ENCODE data around the gene GP1BB.
"Not testable (repeated sequence)": the region's sequence is repeated elsewhere in the genome, so short reads cannot be mapped to it uniquely, and the experiment has no call there.

The GP1BB gene

DNA sequence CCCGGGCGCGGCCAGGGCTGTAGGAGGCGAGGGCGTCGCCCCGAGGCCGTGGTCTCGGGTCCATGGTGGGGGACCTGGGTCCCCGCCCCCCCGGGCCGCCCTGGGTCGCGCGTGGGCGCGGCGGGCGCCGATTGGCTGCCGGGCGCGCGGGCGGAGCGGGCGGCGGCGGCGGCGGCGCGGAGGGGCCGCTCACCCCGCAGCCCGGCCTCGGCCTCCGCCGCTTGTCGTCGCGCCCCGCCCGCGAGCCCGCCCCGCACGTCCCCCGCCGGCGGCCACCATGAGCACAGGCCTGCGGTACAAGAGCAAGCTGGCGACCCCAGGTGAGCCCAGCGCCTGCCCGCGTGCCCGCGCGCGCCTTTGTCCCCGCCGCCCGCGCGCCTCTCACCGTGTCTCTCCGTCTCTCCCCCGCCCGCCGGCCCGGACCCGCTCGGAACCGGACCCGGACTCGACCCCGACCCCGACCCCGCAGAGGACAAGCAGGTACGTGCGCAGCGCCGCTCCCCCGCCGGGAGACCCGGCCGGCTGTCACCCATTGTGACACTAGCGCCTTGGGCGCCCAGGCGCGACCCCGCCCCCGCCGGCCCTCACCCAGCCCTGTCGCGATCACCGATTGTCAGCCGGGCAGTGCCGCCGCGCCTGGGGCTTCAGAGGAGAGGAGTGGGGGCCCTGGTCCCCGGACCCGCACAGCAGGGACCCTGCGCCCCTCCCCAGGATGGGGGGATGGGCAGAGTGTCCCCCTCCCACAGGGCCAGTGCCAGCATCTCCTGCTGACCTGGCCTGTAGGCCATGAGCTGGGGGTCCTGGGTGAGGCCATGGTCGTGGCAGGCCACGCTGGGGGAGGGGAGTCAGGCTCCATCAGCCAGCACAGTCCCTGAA is 8.8 kb upstream of the GP1BB start, which contains the start of gene SEPTIN5:
Gene SEPTIN5 (plus strand): TSS at position 192 of the 876 bp plus-strand sequence. CDS start 86 bp downstream, at position 278.
- DNase-seq = no peak

DNA sequence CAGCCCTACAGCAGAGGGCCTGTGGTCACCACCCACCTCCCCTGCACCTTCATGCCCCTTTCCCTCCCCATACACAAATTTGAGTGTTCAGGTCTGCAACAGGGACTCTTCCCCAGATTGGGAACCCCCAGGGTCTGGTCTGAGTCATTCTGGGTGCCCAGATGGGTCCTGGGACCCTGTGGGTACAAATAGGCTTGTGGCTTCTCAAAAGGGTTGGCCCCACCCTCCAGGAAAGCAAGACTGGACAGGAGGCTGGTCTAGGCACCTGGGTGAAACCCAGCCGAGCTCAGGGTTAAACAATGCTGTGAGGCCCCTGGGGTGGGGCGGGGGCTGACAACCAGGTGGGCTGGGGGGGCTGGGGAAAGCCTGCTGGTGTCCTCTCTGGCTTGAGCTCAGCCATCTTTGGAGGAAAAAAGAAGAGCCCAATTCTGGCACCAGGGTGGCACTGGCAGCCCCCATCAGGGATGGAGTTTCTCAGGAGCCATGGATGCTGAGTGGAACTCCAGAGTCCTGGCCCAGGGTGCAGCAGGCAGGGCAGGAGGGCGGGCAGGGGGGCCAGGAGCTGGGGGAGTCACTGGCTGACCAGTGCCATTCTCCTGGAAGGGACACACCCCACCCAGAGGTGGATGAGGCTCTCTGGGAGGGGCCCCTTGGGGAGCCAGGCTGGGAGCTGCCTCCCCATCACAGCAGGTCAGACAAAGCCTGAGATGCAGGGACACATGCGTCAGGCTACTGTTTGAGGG is 8.0 kb upstream of the GP1BB start:
- no peak for DNase-seq

DNA sequence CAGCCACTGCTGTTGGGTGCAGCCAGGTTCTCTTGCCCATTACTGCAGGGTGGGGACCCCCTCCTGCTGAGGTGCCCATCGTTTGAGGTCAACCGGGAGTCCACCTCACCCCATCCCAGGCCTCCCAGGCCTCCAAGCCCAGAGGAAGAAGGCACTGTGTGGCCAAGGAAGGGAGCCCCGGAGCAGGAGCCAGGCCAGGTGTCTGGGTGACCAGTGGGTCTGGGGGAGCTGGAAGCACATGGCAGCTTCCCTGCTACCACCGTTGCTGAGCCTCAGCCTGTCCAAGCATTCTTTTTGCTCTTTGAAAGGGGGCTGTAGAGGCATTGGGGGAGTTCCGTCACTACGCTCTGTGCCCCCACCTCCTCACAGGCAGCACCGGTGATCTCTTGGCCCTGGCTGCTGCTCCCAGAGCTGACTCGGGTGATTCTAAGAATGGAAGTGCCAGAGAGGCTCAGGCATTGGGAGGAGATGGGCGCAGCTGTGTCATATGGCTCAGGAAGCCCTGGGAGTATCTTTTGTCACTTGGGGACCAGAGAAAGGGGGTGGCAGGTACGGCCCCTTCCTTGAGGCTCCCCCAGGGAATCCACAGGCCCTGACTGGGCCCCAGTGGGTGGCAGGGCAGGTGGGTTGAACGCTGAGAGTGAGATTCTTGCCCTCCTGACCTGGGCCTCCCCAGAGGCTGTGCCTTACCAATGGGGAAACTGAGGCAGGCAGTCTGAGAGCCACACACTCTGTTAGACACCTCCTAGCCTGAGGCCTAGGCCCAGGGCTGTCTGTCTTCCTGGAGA is 7.1 kb upstream of the GP1BB start:
- no peak for DNase-seq

DNA sequence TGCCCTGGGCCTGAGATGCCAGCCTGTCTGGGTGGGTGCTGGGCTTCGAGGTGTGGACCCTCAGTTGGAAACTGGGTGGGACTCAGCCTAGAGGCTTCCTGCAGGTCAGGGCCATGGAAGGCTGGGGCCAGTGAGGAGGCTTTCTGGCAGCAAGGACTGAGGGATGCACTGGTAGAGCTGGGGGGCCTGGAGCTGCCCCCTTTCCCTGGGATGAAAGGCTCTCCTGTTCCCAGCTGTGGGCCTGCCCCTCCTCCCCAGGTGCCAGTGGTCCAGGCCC is 6.6 kb upstream of the GP1BB start:
- no peak for DNase-seq

DNA sequence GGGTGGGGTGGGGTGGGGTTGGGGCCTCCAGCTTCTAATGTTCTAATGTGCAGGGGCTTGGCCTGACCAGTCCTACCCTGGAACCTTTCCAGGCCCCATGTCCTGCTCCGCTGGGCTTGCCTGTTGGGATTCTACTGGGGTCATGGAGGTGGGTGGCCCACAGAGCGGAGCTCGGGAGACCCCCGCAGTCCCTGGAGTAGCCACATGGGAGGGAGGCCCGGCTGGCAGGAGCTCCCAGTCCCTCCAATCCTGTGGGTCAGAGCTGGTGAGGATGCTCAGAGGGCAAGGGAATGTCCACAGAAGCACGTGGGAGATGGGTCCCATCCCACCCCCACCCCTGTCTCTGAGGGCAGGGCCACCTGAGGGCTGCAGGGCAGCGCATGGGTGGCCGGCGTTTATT is 6.2 kb upstream of the GP1BB start:
- DNase-seq = no peak

DNA sequence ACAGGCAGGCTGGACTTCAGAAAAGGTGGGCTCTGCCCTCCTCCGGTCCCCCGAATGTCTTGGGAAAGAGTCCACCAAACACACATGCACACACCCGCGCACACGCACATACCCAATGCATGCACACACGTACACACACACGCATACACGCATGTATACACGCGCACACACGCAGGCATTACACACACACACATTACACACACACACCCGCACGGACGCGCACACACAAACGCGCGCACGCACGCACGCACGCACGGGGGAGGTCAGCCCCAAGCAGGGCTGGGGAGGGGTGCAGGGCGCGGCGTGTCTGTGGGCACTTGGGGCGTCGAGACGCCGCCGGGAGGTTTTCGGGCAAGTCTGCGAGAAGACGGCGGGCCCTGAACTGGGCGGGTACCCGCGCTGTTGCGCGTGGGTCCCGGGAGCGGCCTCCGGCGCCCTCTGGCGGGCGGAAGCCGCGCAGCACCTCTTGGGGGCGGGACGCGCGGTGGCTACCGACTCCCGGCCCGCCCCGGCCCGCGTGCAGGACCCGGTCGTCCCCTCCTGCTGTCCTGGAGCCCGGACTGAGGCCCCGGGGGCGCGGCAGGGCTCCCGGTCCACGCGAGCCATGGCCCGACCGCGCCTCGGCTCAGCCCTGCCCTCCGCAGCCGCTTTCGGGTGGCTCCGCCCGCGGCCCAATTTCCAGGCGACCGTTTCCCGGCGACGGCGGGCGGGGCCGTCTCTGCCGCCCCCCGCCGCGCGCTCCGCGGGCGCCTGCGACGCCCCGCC is 5.5 kb upstream of the GP1BB start:
- no peak for DNase-seq

DNA sequence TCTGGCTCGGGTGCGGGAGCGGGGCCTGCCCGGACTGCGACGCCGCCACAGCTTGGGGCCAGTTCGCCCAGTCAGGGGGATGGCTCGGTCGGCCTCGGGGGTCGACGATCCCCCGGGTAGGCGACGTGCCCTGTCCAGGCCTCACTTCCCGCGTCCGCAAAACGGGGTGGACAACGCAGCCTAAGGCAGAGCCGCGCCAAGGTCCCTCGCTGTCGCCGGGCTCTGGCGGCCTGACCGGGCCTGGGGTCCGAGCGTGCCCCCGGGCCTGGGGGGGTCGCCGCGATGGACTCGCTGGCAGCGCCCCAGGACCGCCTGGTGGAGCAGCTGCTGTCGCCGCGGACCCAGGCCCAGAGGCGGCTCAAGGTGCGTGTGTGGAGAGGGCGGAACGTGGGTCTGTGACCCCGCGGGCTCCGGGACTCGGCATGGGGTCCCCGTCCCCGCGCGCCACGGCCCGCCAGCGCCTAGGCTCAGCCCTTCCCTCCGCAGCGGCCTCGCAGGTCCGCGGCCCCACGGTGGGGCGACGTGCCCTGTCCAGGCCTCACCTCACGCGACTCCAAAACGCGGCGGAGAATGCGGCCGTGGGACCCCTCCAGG is 4.8 kb upstream of the GP1BB start:
- no peak for DNase-seq

DNA sequence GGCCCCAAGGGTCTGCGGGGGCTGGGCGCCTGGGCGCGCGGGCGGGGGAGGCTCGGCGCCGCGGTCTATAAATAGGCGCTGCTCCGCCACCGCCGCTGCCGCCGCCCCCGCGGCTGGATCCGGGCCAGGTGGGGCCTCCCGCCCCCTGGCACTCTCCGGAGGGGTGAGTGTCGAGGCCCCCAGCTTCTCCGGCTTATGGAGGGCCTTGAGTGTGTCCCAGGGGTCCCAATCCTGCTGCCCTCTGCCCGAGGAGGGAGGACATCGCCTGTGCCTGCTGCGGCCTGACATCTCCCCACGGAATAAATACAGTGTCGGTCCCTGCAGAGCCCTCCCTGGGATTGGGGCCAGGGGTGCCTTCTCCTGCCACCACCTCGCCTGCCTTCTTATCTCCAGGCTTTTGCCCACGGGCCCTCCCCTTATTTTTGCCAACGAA is 4.3 kb upstream of the GP1BB start:
- DNase-seq = no peak

DNA sequence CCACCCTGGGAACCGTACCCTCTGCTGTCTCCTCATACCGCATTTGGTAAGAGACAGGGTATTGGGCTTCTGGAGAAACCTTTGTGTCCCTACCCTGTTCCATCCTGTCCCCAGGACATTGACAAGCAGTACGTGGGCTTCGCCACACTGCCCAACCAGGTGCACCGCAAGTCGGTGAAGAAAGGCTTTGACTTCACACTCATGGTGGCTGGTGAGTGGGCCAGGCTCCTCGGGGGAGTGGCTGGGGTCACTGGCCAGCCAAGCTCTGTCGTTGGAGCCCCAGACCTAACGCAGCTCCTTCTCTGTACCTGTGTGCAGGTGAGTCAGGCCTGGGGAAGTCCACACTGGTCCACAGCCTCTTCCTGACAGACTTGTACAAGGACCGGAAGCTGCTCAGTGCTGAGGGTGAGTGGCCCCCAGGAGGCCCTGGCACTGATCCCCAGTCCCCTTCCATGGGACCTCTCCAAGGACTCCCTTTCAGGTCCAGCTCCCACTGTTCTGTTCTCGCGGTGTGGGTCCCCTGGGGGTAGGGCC is 3.8 kb upstream of the GP1BB start:
- no peak for DNase-seq

DNA sequence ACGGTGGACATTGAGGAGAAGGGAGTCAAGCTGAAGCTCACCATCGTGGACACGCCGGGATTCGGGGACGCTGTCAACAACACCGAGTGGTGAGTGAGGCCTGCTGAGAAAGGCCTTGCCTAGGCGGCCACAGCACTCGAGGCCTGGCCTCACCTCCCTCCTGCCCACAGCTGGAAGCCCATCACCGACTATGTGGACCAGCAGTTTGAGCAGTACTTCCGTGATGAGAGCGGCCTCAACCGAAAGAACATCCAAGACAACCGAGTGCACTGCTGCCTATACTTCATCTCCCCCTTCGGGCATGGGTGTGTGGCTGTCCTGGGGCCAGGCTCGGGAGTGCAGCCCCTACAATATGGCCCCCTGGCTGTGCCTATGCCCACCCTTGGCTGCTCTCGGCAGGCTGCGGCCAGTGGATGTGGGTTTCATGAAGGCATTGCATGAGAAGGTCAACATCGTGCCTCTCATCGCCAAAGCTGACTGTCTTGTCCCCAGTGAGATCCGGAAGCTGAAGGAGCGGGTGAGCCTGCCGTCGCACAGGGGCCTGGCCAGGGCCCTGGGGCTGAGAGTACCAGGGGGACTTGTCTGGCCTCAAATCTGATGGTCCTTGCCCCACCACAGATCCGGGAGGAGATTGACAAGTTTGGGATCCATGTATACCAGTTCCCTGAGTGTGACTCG is 3.0 kb upstream of the GP1BB start:
- no peak for DNase-seq

DNA sequence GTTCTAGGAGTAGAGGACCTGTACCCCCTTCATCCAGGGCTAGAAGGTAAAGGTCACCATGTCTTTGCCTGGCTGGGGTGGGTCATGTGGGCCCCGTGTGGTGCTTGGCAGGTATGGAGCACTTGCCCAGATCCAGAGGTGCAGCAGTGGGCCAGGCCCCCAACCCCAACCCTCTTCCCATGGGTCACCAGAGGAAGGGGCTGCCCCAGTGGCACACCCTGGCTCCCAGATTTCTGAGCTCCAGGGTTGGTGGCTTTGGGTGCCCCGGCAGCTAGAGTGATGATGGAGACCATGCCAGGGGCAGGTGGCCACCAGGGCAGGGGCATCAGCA is 2.4 kb upstream of the GP1BB start:
- no peak for DNase-seq

DNA sequence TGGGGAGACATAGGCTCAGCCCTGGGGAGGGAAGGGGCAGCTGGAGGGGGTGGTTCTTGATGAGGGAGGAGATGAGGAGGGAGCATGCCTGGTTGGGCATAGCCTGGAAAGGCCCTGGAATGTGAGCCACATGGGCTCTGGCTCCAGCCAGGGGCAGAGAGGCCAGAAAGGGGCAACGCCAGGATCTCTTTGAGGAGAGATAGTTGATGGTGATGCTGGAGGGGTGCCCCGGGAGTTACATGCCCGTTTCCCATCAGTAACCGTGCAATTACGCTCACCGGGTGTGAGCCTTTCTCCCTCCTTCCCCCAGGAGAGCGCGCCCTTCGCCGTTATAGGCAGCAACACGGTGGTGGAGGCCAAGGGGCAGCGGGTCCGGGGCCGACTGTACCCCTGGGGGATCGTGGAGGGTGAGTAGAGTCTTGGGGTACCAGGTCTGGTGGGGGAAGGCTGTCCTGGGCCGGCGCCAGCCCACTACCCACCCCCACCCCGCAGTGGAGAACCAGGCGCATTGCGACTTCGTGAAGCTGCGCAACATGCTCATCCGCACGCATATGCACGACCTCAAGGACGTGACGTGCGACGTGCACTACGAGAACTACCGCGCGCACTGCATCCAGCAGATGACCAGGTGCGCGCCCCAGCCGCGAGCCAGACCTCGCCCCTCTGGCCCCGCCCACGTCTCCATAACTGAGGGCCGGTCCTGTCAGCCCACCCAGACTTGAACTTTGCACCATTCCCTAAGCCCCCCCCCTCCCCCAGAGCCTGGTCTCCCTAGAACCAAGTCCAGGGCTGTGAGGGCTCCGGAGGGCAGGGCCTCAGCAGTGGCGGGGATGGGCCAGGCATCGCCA is 1.8 kb upstream of the GP1BB start:
- DNase-seq = no peak

DNA sequence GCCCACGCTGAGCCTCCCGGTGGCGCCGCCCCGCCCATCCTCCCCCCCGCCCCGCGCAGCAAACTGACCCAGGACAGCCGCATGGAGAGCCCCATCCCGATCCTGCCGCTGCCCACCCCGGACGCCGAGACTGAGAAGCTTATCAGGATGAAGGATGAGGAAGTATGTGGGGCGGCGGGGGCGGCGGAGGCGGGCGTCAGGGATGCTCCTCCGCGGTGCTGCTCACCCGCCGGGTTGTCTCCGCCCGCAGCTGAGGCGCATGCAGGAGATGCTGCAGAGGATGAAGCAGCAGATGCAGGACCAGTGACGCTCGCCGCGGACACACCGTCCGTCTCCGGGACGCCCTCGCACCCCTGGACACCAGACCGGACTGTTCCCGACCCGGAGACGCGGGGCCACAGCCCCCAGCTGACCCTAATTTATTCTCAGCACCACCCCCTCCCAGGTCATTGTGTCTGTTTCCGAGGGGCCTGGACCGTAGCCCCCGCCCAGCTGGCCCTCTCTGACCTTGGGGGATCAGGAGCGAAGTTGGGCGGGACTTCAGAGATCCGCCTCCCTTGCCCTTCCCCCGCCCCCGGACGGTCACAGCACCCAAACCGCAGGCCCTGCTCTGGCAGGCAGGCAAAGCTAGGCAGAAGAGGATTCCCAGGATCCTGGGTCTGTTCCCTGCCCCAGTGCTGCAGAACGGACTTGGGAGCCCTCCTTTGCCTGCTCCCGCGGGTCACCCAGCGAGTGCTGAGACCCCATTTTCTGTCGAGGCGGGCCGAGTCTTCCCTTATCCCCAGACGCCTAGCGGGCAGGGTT is 959 bp upstream of the GP1BB start:
- no peak for DNase-seq

DNA sequence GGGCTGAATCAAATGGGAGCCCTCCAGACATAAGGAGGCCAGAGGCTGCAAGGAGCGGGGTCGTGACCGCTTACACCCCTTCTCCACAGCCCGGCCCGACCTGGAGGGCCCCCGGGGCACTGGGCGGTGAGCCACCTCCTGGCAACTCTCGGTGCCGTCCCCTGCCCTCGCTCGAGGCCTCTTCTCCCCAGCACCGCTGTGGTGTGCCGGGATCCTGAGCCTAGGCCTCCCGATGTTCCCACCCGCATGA is 432 bp upstream of the GP1BB start:
- DNase-seq = no peak

DNA sequence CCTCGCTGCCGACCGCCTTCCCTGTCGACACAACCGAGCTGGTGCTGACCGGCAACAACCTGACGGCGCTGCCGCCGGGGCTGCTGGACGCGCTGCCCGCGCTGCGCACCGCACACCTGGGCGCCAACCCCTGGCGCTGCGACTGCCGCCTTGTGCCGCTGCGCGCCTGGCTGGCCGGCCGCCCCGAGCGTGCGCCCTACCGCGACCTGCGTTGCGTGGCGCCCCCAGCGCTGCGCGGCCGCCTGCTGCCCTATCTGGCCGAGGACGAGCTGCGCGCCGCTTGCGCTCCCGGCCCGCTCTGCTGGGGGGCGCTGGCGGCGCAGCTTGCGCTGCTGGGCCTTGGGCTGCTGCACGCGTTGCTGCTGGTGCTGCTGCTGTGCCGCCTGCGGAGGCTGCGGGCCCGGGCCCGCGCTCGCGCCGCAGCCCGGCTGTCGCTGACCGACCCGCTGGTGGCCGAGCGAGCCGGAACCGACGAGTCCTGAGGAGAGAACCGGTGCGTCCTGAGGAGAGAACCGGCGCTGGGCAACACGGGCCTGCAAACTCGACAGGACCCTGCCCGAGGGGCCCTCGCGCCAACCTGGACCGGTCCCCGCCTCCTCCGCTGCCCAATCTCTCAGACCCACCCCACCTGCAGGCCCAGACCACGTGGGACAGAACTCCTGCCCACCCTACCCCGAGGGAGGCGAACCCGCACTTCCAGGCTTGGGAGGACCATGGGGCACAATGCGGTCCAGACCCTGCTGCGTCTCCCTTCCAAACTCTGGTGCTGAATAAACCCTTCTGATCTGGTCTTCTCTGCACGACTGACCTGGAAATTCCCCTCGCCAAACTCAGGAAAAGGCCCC is 866 bp downstream of the GP1BB start:
- DNase-seq = no peak

DNA sequence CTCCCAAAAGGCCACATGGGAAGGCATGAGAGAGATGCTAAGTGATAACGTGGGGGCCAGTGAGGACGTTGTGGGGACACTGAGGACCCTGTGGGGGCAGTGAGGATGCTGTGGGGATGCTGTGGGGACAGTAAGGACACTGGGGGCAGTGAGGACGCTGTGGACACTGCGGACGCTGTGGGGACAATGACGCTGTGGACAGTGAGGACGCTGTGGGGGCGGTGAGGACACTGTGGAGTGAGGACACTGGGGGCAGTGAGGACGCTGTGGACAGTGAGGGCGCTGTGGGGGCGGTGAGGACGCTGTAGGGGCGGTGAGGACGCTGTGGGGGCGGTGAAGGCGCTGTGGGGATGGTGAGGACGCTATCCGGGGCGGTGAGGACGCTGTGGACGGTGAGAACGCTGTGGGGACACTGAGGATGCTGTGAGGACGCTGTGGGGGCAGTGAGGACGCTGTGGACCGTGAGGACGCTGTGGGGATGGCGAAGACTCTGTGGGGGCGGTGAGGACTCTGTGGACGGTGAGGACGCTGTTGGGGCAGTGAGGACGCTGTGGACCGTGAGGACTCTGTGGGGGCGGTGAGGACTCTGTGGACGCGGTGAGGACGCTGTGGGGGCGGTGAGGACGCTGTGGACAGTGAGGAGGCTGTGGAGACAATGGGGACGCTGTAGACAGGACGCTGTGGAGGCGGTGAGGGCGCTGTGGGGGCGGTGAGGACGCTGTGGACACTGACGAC is 1.8 kb downstream of the GP1BB start:
- DNase-seq = no peak

DNA sequence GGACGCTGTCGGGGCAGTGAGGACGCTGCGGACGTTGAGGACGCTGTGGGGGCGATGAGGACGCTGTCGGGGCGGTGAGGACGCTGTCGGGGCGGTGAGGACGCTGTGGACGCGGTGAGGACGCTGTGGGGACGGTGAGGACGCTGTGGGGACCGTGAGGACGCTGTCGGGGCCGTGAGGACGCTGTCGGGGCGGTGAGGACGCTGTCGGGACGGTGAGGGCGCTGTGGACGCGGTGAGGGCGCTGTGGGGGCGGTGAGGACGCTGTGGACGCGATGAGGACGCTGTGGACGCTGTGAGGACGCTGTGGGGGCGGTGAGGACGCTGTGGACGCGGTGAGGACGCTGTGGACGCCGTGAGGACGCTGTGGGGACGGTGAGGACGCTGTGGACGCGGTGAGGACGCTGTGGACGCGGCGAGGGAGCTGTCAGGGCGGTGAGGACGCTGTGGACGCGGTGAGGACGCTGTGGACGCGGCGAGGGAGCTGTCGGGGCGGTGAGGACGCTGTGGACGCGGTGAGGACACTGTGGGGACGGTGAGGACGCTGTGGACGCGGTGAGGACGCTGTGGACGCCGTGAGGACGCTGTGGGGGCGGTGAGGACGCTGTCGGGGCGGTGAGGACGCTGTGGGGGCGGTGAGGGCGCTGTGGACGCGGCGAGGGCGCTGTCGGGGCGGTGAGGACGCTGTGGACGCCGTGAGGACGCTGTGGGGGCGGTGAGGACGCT is 2.9 kb downstream of the GP1BB start:
- not testable (repeated sequence) for DNase-seq
